Muscle of leg (tissue), 11 donors: ENCODE measurements around the gene GRIP1. TPM values are rescaled to one million over a fixed set of nuclear protein-coding genes. Genes with fewer than 3 reads are reported as not detected.

ENCODE experiments used
- DNase-seq: peaks from one replicate; pipeline ENCODE4 v3.0.0; 2013
- H3K27ac ChIP-seq: one replicate; pipeline ENCODE4 v1.5.1; 2013; ENCODE audit warnings: mild to moderate bottlenecking, low read length, control low read depth
- H3K27me3 ChIP-seq: one replicate; pipeline ENCODE4 v1.6.1; 2013; ENCODE audit warnings: low read length; ENCODE audit not compliant: control insufficient read depth, insufficient read depth
- H3K36me3 ChIP-seq: one replicate; pipeline ENCODE4 v1.6.1; 2013; ENCODE audit warnings: low read length; ENCODE audit not compliant: control insufficient read depth, insufficient read depth
- H3K4me1 ChIP-seq: one replicate; pipeline ENCODE4 v1.6.1; 2013; ENCODE audit warnings: low read length; ENCODE audit not compliant: control insufficient read depth, insufficient read depth
- H3K4me3 ChIP-seq: one replicate; pipeline ENCODE4 v1.5.1; 2013; ENCODE audit warnings: low read length, control low read depth
- H3K9me3 ChIP-seq: replicated peaks from 2 replicates; pipeline ENCODE4 v1.6.1; 2013; ENCODE audit warnings: low read depth, low read length; ENCODE audit not compliant: control insufficient read depth
- WGBS: methylation state at CpG from one replicate; pipeline ENCODE4 v1.1.5; 2013; ENCODE audit warnings: missing lambda C conversion rate; ENCODE audit not compliant: insufficient coverage; 5-methylcytosine and 5-hydroxymethylcytosine counted together
- polyA plus RNA-seq, 8 donors: library from polyadenylated mRNA; unstranded; fragments of 120-200 nt; gene quantifications; one replicate each; pipeline versions ENCODE4 v1.2.1 to v1.2.3, GENCODE V29; 2013; ENCODE audit warnings: inconsistent platforms in 1 of 8, low replicate concordance in 1 of 8; ENCODE audit not compliant: insufficient read length in 8 of 8, insufficient read depth in 1 of 8
- total RNA-seq: library from RNA; stranded (reverse); fragments of 120-200 nt; gene quantifications from one replicate; pipeline ENCODE4 v1.2.4, GENCODE V29; 2013

Gene GRIP1
- total and polyA plus RNA-seq, 9 donors, result 0.59 to 3.8 (median 1.2) TPM

- no peak overlapping the region for H3K27ac ChIP-seq
- no peaks in the 10 kb centered on the region for H3K9me3 ChIP-seq
- no peaks in the 10 kb centered on the region for H3K36me3 ChIP-seq
- WGBS, result 14% methylated on average over 2 of the region's 4 CpGs
- H3K4me3 ChIP-seq, result no peak overlapping the region
- no peak for DNase-seq
- peaks cover 3% of the 10 kb centered on the region for H3K4me1 ChIP-seq
- H3K27me3 ChIP-seq, result no peaks in the 10 kb centered on the region
Observed at GRCh38 chr12:66627270-66627987, 51.4 kb downstream of the GRIP1 start.

GRCh38 chr12:66624806-66625205 is 54.1 kb downstream of the GRIP1 start:
- Histone ChIP-seq H3K27me3 (no peaks in the 10 kb centered on the region), H3K27ac (no peak overlapping the region), H3K4me1 (peaks cover 3% of the 10 kb centered on the region), H3K36me3 (no peaks in the 10 kb centered on the region), H3K9me3 (no peaks in the 10 kb centered on the region), H3K4me3 (no peak overlapping the region)
- no CpG with 5 or more reads among the region's 2 CpGs for WGBS
- DNase-seq, result no peak

- Histone ChIP-seq H3K4me3 (no peak overlapping the region), H3K27ac (no peak overlapping the region), H3K9me3 (no peaks in the 10 kb centered on the region), H3K27me3 (no peaks in the 10 kb centered on the region), H3K36me3 (no peaks in the 10 kb centered on the region), H3K4me1 (peaks cover 3% of the 10 kb centered on the region)
- no peak for DNase-seq
Observed at GRCh38 chr12:66623455-66623854, 55.4 kb downstream of the GRIP1 start.

GRCh38 chr12:66620688-66621087 is 58.2 kb downstream of the GRIP1 start:
- Histone ChIP-seq H3K27me3 (no peaks in the 10 kb centered on the region), H3K27ac (no peak overlapping the region), H3K9me3 (no peaks in the 10 kb centered on the region), H3K36me3 (no peaks in the 10 kb centered on the region), H3K4me1 (no peaks in the 10 kb centered on the region), H3K4me3 (no peak overlapping the region)
- no peak for DNase-seq
- no CpG with 5 or more reads among the region's 2 CpGs for WGBS

- Histone ChIP-seq H3K36me3 (no peaks in the 10 kb centered on the region), H3K9me3 (no peaks in the 10 kb centered on the region), H3K27me3 (no peaks in the 10 kb centered on the region), H3K27ac (no peak overlapping the region), H3K4me3 (no peak overlapping the region), H3K4me1 (no peaks in the 10 kb centered on the region)
- no peak for DNase-seq
- WGBS, result no CpG with 5 or more reads among the region's 1 CpG
Observed at GRCh38 chr12:66620026-66620425, 58.9 kb downstream of the GRIP1 start.

GRCh38 chr12:66617991-66618390 is 60.9 kb downstream of the GRIP1 start:
- Histone ChIP-seq H3K27me3 (no peaks in the 10 kb centered on the region), H3K4me1 (no peaks in the 10 kb centered on the region), H3K4me3 (no peak overlapping the region), H3K36me3 (no peaks in the 10 kb centered on the region), H3K27ac (no peak overlapping the region), H3K9me3 (no peaks in the 10 kb centered on the region)
- DNase-seq, result no peak
- no CpG with 5 or more reads among the region's 3 CpGs for WGBS

- no peaks in the 10 kb centered on the region for H3K4me1 ChIP-seq
- no peak overlapping the region for H3K4me3 ChIP-seq
- no peak for DNase-seq
- H3K27me3 ChIP-seq, result no peaks in the 10 kb centered on the region
- no peaks in the 10 kb centered on the region for H3K9me3 ChIP-seq
- no peaks in the 10 kb centered on the region for H3K36me3 ChIP-seq
- no peak overlapping the region for H3K27ac ChIP-seq
Observed at GRCh38 chr12:66612090-66612775, 66.6 kb downstream of the GRIP1 start.

GRCh38 chr12:66607147-66607546 is 71.7 kb downstream of the GRIP1 start:
- Histone ChIP-seq H3K27ac (no peak overlapping the region), H3K36me3 (no peaks in the 10 kb centered on the region), H3K4me3 (no peak overlapping the region), H3K27me3 (no peaks in the 10 kb centered on the region), H3K4me1 (no peaks in the 10 kb centered on the region), H3K9me3 (no peaks in the 10 kb centered on the region)
- no peak for DNase-seq

- WGBS, result no CpG with 5 or more reads among the region's 5 CpGs
- Histone ChIP-seq H3K4me1 (no peaks in the 10 kb centered on the region), H3K27me3 (no peaks in the 10 kb centered on the region), H3K9me3 (no peaks in the 10 kb centered on the region), H3K36me3 (no peaks in the 10 kb centered on the region), H3K27ac (no peak overlapping the region), H3K4me3 (no peak overlapping the region)
- DNase-seq, result no peak
Observed at GRCh38 chr12:66605293-66605692, 73.6 kb downstream of the GRIP1 start.

- Histone ChIP-seq H3K4me3 (no peak overlapping the region), H3K9me3 (no peaks in the 10 kb centered on the region), H3K36me3 (no peaks in the 10 kb centered on the region), H3K27ac (no peak overlapping the region), H3K27me3 (no peaks in the 10 kb centered on the region), H3K4me1 (no peaks in the 10 kb centered on the region)
- WGBS, result 63% methylated on average over 1 of the region's 3 CpGs
- no peak for DNase-seq
Observed at GRCh38 chr12:66603981-66604479, 74.8 kb downstream of the GRIP1 start.
